ENCODE measurements around the gene F7. TPM values are rescaled to one million over a fixed set of nuclear protein-coding genes. Genes with fewer than 3 reads are reported as not detected.

The F7 gene
- total and polyA plus RNA-seq, 2 of the 4 experiments (the other 2 are of a cell fraction) = under 0.01 to 0.07 TPM

DNA sequence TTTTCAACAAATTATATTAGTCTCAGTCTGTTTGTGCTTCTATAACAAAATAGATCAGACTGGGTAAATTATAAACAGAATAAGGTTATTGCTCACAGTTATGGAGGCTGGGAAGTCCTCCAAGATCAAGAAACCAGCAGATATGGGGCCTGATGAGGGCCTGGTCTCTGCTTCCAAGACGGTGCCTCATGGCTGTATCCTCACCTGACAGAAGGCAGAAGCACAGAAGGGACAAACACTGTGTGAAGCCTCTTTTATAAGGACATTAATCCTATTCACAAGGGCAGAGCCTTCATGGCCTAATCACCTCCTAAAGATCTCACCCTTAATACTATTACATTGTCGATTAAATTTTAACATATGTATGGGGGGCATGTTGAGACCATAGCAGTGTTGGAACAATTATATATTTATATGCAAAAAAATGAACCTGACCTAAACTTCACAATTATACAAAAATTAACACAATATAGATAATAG is 29.7 kb downstream of the F7 start:
- no peak for ATAC-seq (ENCODE audit: low read depth)
- in situ Hi-C loops (cut with MboI; ENCODE audit: low sequenced_read_pairs) = no loop called here
- Histone ChIP-seq H3K23ac (ENCODE audit: low read depth, low read length) (no peak overlapping the region), H2AFZ (replicated peaks; ENCODE audit: low read length, poor library complexity) (no peak overlapping the region), H3K56ac (ENCODE audit: extremely low read depth, insufficient read depth, low read length) (no peak overlapping the region), H3K9ac (ENCODE audit: low read depth, low read length) (no peak overlapping the region), H2BK5ac (ENCODE audit: low read depth, low read length, poor library complexity, severe bottlenecking) (no peak overlapping the region), H3K4me2 (ENCODE audit: low read depth, low read length) (no peak overlapping the region), H3K27me3 (ENCODE audit: control insufficient read depth, insufficient read depth, low read length) (peaks cover 12% of the 10 kb centered on the region), H3K4ac (ENCODE audit: low read depth, low read length) (no peak overlapping the region), H4K8ac (ENCODE audit: low read depth in 2 of 2, low read length in 2 of 2) (no peak overlapping the region), H3K4me1 (ENCODE audit: control insufficient read depth, insufficient read depth, low read length) (no peaks in the 10 kb centered on the region), H3K18ac (ENCODE audit: low read depth, low read length) (no peak overlapping the region), H3K9me1 (ENCODE audit: insufficient read depth, low read length) (no peaks in the 10 kb centered on the region), H2BK120ac (ENCODE audit: low read depth, low read length) (no peak overlapping the region), H4K91ac (ENCODE audit: insufficient read depth, low read depth, low read length) (no peak overlapping the region), H4K5ac (ENCODE audit: low read depth, low read length) (no peak overlapping the region), H3K27ac (ENCODE audit: insufficient read depth, low read length) (no peak overlapping the region), H2BK15ac (ENCODE audit: low read depth, low read length) (no peak overlapping the region), H3K4me3 (ENCODE audit: insufficient read depth, low read depth, low read length) (no peak overlapping the region), H3K79me1 (ENCODE audit: low read depth in 1 of 2, low read length in 2 of 2) (no peaks in the 10 kb centered on the region), H2AK9ac (replicated peaks; ENCODE audit: low read depth, low read length, poor library complexity) (no peak overlapping the region), H3K36me3 (ENCODE audit: control insufficient read depth, insufficient read depth, low read length) (0 out of 2 replicates have a peak, but pooled peaks cover under 1% of the 10 kb centered on the region), H2AK5ac (ENCODE audit: low read depth, low read length) (no peak overlapping the region), H4K20me1 (ENCODE audit: insufficient read depth, low read length) (no peaks in the 10 kb centered on the region), H2BK20ac (ENCODE audit: low read depth, low read length) (no peak overlapping the region), H3K14ac (replicated peaks; ENCODE audit: low read depth, low read length) (no peak overlapping the region), H3K9me3 (ENCODE audit: control insufficient read depth, insufficient read depth, low read length) (no peaks in the 10 kb centered on the region)
- no peak for DNase-seq
- WGBS, 2 experiments (ENCODE audit: extremely low coverage in 2 of 2, insufficient read length in 1 of 2) = 57% methylated on average over 1 of the region's 2 CpGs; no CpG with 5 or more reads in 1 of the 2 experiments
- CTCF ChIA-PET = no interaction called here
- intact Hi-C loops (cut with micrococcal nuclease) = no loop called here
- dilution Hi-C loops (cut with HindIII; ENCODE audit: low sequenced_read_pairs, unreplicated experiment) = no loop called here
- POLR2A ChIA-PET (ENCODE audit: unreplicated experiment) = no interaction called here
- BruUV-seq (replicated peaks) = no TSS peak
- no peak for TF ChIP-seq RFX5 (IDR thresholded peaks at IDR 0.05; ENCODE audit: low read depth, low read length)
